Measurements from ENCODE around the gene FCHO1.

FCHO1 gene

GRCh38 chr19:17832443-17833208, 81.3 kb downstream of the FCHO1 start:
- no peak for DNase-seq

GRCh38 chr19:17834350-17835181, 83.3 kb downstream of the FCHO1 start:
- DNase-seq: no peak

GRCh38 chr19:17835182-17836006, 84.1 kb downstream of the FCHO1 start:
- no peak for DNase-seq

- DNase-seq: no peak
Measured at GRCh38 chr19:17836530-17836929, 85.3 kb downstream of the FCHO1 start.

GRCh38 chr19:17837972-17838371, 86.7 kb downstream of the FCHO1 start:
- no peak for DNase-seq

Data from hippocampal formation (tissue), 2 donors.